PC-3 (cell line): Measurements from ENCODE around the gene NAA60.

ENCODE experiments used
- EZH2 ChIP-seq: fragments of 300-600 bp; sonication (generic); IDR thresholded peaks from one replicate; pipeline ENCODE4 v1.6.1; 2017; ENCODE audit warnings: antibody characterized with exemption, mild to moderate bottlenecking, low read length; ENCODE audit not compliant: unreplicated experiment
- EZH2phosphoT487 ChIP-seq: fragments of 300-600 bp; sonication (generic); IDR thresholded peaks from 2 replicates; pipeline ENCODE4 v1.6.1; 2018; ENCODE audit warnings: mild to moderate bottlenecking, antibody characterized with exemption, low read length, borderline replicate concordance
- TF ChIP-seq, protein P1 (sequence below): fragments of 300-600 bp; sonication (generic); conservative IDR thresholded peaks from 2 replicates; pipeline ENCODE4 v1.5.1; 2017; ENCODE audit warnings: antibody characterized with exemption, low read depth, mild to moderate bottlenecking, low read length

DNA sequence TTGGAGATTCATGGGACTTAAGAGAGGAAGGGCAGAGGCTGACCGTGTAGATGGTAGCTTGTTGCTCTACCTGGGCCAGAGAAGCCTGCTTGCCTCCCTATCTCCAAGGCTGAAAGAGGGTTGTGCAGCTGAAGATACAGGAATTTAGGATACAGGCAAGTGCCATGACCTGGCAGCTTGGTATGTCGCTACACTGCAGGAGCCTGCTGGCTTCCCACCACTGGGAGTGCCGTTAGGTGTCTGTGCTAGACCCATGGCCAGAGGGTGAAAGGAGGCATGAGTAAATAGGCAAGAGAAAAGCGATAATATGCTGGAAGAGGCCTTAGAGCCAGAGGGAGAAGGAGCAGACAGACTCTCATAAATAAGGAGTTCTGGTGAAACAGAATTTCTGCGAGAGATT is 10.6 kb downstream of the NAA60 start:
- TF ChIP-seq, protein P1, sequence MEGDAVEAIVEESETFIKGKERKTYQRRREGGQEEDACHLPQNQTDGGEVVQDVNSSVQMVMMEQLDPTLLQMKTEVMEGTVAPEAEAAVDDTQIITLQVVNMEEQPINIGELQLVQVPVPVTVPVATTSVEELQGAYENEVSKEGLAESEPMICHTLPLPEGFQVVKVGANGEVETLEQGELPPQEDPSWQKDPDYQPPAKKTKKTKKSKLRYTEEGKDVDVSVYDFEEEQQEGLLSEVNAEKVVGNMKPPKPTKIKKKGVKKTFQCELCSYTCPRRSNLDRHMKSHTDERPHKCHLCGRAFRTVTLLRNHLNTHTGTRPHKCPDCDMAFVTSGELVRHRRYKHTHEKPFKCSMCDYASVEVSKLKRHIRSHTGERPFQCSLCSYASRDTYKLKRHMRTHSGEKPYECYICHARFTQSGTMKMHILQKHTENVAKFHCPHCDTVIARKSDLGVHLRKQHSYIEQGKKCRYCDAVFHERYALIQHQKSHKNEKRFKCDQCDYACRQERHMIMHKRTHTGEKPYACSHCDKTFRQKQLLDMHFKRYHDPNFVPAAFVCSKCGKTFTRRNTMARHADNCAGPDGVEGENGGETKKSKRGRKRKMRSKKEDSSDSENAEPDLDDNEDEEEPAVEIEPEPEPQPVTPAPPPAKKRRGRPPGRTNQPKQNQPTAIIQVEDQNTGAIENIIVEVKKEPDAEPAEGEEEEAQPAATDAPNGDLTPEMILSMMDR = no peak
- TF ChIP-seq EZH2phosphoT487 (no peak), EZH2 (no peak)
